GM12878 (cell line): ENCODE results near the gene DDAH1. TPM values are rescaled to one million over a fixed set of nuclear protein-coding genes. Genes with fewer than 3 reads are reported as not detected.

ENCODE experiments used
- ATAC-seq: fragments of 200-7000 bp; cut with Tn5 transposase; 3 replicates; pipeline ENCODE4 v1.9.1; 2020; ENCODE audit warnings: mild to moderate bottlenecking, moderate library complexity
- BruUV-seq: library from RNA; stranded (reverse); fragments of 400-500 nt; replicated peaks from 2 replicates; lab custom pipeline; 2021; lab: Mats Ljungman, UMichigan
- CTCF ChIA-PET: fragments of 300-600 bp; sonication (Branson Sonifier 250); formaldehyde crosslinking; extraction: SDS; loops from one replicate; lab custom pipeline; 2021; ENCODE audit warnings: inconsistent platforms; lab: Yijun Ruan, JAX
- POLR2A ChIA-PET: fragments of 350-600 bp; formaldehyde crosslinking; extraction: SDS; loops from one replicate; lab custom pipeline; 2021; ENCODE audit warnings: inconsistent platforms; lab: Charles Lee
- RAD21 ChIA-PET: fragments of 300-600 bp; sonication (Branson Sonifier 250); formaldehyde crosslinking; loops from one replicate; lab custom pipeline; 2023; ENCODE audit warnings: antibody characterized with exemption; ENCODE audit not compliant: unreplicated experiment; lab: Charles Lee
- SMC1A ChIA-PET: fragments of 300-600 bp; sonication (Branson Sonifier 250); formaldehyde crosslinking; loops from one replicate; lab custom pipeline; 2023; ENCODE audit not compliant: unreplicated experiment, uncharacterized antibody; lab: Charles Lee
- DNase-seq: peaks from one replicate; pipeline ENCODE4 v3.0.0-alpha.2; 2011; ENCODE audit warnings: low read depth, low spot score
- FAIRE-seq: peaks from 3 replicates; lab custom pipeline; 2011; peaks lifted over from hg19 to GRCh38; lab: Jason Lieb, UNC
- H2AFZ ChIP-seq: 2 replicates; pipeline ENCODE4 v1.6.0; 2011; ENCODE audit warnings: low read depth, low read length, control low read depth; ENCODE audit not compliant: control insufficient read depth
- H3K27ac ChIP-seq: 2 replicates; pipeline ENCODE4 v1.5.1; 2011; ENCODE audit warnings: control low read depth; ENCODE audit not compliant: control insufficient read depth, insufficient read depth
- H3K27me3 ChIP-seq, 2 experiments: replicated peaks in 1 of 2; 2 replicates each; pipeline versions ENCODE4 v1.6.0 to v1.6.1; 2011; ENCODE audit warnings: low read length in 1 of 2; ENCODE audit not compliant: control insufficient read depth in 2 of 2, insufficient read depth in 2 of 2
- H3K36me3 ChIP-seq, 2 experiments: 2 replicates each; pipeline ENCODE4 v1.5.1; 2011; ENCODE audit warnings: low read length in 1 of 2; ENCODE audit not compliant: control insufficient read depth in 2 of 2, insufficient read depth in 2 of 2
- H3K4me1 ChIP-seq: 2 replicates; pipeline ENCODE4 v1.6.1; 2011; ENCODE audit warnings: mild to moderate bottlenecking, low read length, moderate library complexity, mixed read lengths; ENCODE audit not compliant: control insufficient read depth, insufficient read depth
- H3K4me2 ChIP-seq: 2 replicates; pipeline ENCODE4 v1.6.0; 2011; ENCODE audit warnings: control low read depth; ENCODE audit not compliant: control insufficient read depth, insufficient read depth
- H3K4me3 ChIP-seq: fragments of 200-600 bp; sonication (generic); 2 replicates; pipeline ENCODE4 v1.5.1; 2016
- H3K79me2 ChIP-seq: 2 replicates; pipeline ENCODE4 v1.6.0; 2011; ENCODE audit warnings: low read length; ENCODE audit not compliant: control insufficient read depth, insufficient read depth
- H3K9ac ChIP-seq: 2 replicates; pipeline ENCODE4 v1.8.0; 2011; ENCODE audit warnings: low read length, control low read depth, mixed read lengths; ENCODE audit not compliant: control insufficient read depth, insufficient read depth
- H3K9me3 ChIP-seq: replicated peaks from 3 replicates; pipeline ENCODE4 v1.5.1; 2011; ENCODE audit warnings: mild to moderate bottlenecking, low read length; ENCODE audit not compliant: control insufficient read depth, insufficient read depth
- H4K20me1 ChIP-seq: 2 replicates; pipeline ENCODE4 v1.6.0; 2011; ENCODE audit not compliant: control insufficient read depth, insufficient read depth
- ATF7 ChIP-seq: fragments of 450-650 bp; IDR thresholded peaks from 2 replicates; pipeline ENCODE4 v1.6.1; 2016; ENCODE audit warnings: low read depth, mild to moderate bottlenecking
- CUX1 ChIP-seq: IDR thresholded peaks from 2 replicates; pipeline ENCODE4 v1.6.1; 2012; ENCODE audit warnings: improper control_type of control experiment, low read depth, low read length; ENCODE audit not compliant: insufficient replicate concordance
- E2F4 ChIP-seq: IDR thresholded peaks from 2 replicates; pipeline ENCODE4 v1.6.1; 2012; ENCODE audit warnings: low read depth, low read length, improper control_type of control experiment
- GABPA ChIP-seq: IDR thresholded peaks from 2 replicates; pipeline ENCODE4 v1.6.1; 2014; ENCODE audit warnings: antibody characterized with exemption, low read depth, mild to moderate bottlenecking, inconsistent platforms
- HCFC1 ChIP-seq: fragments of 150-350 bp; IDR thresholded peaks from 2 replicates; pipeline ENCODE4 v1.6.1; 2014; ENCODE audit warnings: low read length
- HDGF ChIP-seq: fragments of 450-650 bp; IDR thresholded peaks from 2 replicates; pipeline ENCODE4 v1.6.1; 2016; ENCODE audit warnings: antibody characterized with exemption
- JUNB ChIP-seq: IDR thresholded peaks from 2 replicates; pipeline ENCODE4 v1.6.1; 2016; ENCODE audit warnings: antibody characterized with exemption, mild to moderate bottlenecking
- MTA2 ChIP-seq: fragments of 450-650 bp; IDR thresholded peaks from 2 replicates; pipeline ENCODE4 v1.6.1; 2016; ENCODE audit warnings: low read depth, mild to moderate bottlenecking, moderate library complexity
- MYC ChIP-seq: IDR thresholded peaks from 2 replicates; pipeline ENCODE4 v1.6.1; 2011; ENCODE audit warnings: mild to moderate bottlenecking, low read length, moderate library complexity, inconsistent platforms; ENCODE audit not compliant: insufficient read depth, insufficient replicate concordance, insufficient read length, severe bottlenecking
- NR2F1 ChIP-seq: fragments of 450-650 bp; conservative IDR thresholded peaks from 2 replicates; pipeline ENCODE4 v1.6.1; 2017; ENCODE audit warnings: mild to moderate bottlenecking
- POLR2A ChIP-seq: IDR thresholded peaks from 2 replicates; pipeline ENCODE4 v1.6.1; 2011; ENCODE audit warnings: low read depth, mild to moderate bottlenecking, low read length
- POU2F2 ChIP-seq: IDR thresholded peaks from 3 replicates; pipeline ENCODE4 v1.6.1; 2011; ENCODE audit warnings: low read depth, mild to moderate bottlenecking, low read length, borderline replicate concordance
- TCF3 ChIP-seq: IDR thresholded peaks from 2 replicates; pipeline ENCODE4 v1.6.1; 2012; ENCODE audit warnings: low read depth, mild to moderate bottlenecking, low read length, borderline replicate concordance; ENCODE audit not compliant: insufficient read depth
- YY1 ChIP-seq: IDR thresholded peaks from 2 replicates; pipeline ENCODE4 v1.6.1; 2011; ENCODE audit warnings: low read depth, mild to moderate bottlenecking, low read length
- ZNF622 ChIP-seq: fragments of 450-650 bp; IDR thresholded peaks from 2 replicates; pipeline ENCODE4 v1.6.1; 2017; ENCODE audit warnings: mild to moderate bottlenecking, inconsistent platforms
- WGBS: methylation state at CpG from one replicate; pipeline ENCODE4 v1.1.6; 2016; ENCODE audit warnings: low lambda C conversion rate; ENCODE audit not compliant: insufficient replicate concordance, insufficient coverage; ENCODE audit errors: missing lambda C conversion rate; 5-methylcytosine and 5-hydroxymethylcytosine counted together
- in situ Hi-C: fragments of 300-500 bp; cut with MboI; formaldehyde crosslinking; loops from 9 replicates; pipeline ENCODE4 v1.14.3; 2018; ENCODE audit warnings: mixed read lengths
- intact Hi-C: fragments of 100-400 bp; cut with micrococcal nuclease; formaldehyde crosslinking; loops from one replicate; pipeline ENCODE4 v1.14.2; 2022; ENCODE audit not compliant: unreplicated experiment
- polyA plus RNA-seq, 11 experiments: library from polyadenylated mRNA; depleted of rRNA in 4 of 11; unstranded in 6 of 11; stranded (reverse) in 5 of 11; fragments of >200 nt; fragmentation: Nextera tagmentation in 4 of 11; fragmentation: Illumina TruSeq in 1 of 11; extraction: Ambion mirVana in 4 of 11; extraction: Trizol in 1 of 11; gene quantifications; 1 replicate in 1 of 11; 2 replicates in 10 of 11; pipeline versions ENCODE4 v1.2.1 to v1.2.3, GENCODE V29; 2011 to 2016; ENCODE audit warnings: inconsistent platforms in 2 of 11, missing spikeins in 2 of 11, low read depth in 1 of 11
- total RNA-seq, 4 experiments: library from RNA; depleted of rRNA in 3 of 4; stranded (reverse); fragments of >200 nt in 3 of 4; fragmentation: Illumina TruSeq in 1 of 4; extraction: Trizol in 1 of 4; gene quantifications; 2 replicates each; pipeline versions ENCODE4 v1.2.1 to v1.2.3, GENCODE V29; 2013 to 2021

DDAH1 gene
- total and polyA plus RNA-seq, 10 of the 15 experiments (the other 5 are each of a cell fraction or from before 2014, with no cell fraction given): 0.07 to 0.88 (median 0.27) TPM; not detected in 6

- TF ChIP-seq POLR2A (no peak), GABPA (no peak), HDGF (no peak), ZNF622 (no peak), MYC (no peak), HCFC1 (no peak), ATF7 (no peak), MTA2 (no peak), E2F4 (no peak), CUX1 (no peak), TCF3 (no peak), POU2F2 (no peak), JUNB (no peak), NR2F1 (no peak), YY1 (no peak)
- POLR2A ChIA-PET: interaction anchor here (2.0 to 7.1 kb wide), 3 partner anchors 16 to 704 kb away, joined by 9 to 61 read pairs (median 11); partner anchors contain the start of genes C1orf52 and CTBS
- peaks cover 38% of the 10 kb centered on the region for H3K79me2 ChIP-seq
These were observed 187.2 kb downstream of the DDAH1 start for GRCh38 chr1:85277802-85278201.

More at GRCh38 chr1:85277802-85278201, 187.2 kb downstream of the DDAH1 start:
- H3K9ac ChIP-seq: no peak overlapping the region
- FAIRE-seq: no peak
- H3K4me3 ChIP-seq: no peak overlapping the region
- DNase-seq: no peak
- H3K4me2 ChIP-seq: no peak overlapping the region
- 88% methylated on average over 4 of the region's 4 CpGs for WGBS
- ChIA-PET SMC1A (interaction anchor here (1.2 to 11.2 kb wide), 4 partner anchors 8 to 333 kb away, joined by 3 to 110 read pairs (median 6); partner anchors contain the start of gene C1orf52), CTCF (interaction anchor here (1.3 to 10.6 kb wide), 4 partner anchors 18 to 342 kb away, joined by 5 to 229 read pairs (median 10); partner anchors contain the start of gene C1orf52), RAD21 (interaction anchor here (4.1 kb wide), 1 partner anchor 19 kb away, joined by 30 read pairs; the partner anchor contains the start of gene C1orf52)
- 0 out of 4 replicates have a peak, but pooled peaks cover 0 to 2% of the 10 kb centered on the region in 2 experiments for H3K36me3 ChIP-seq
- no peak overlapping the region for H3K27ac ChIP-seq
- H4K20me1 ChIP-seq: no peaks in the 10 kb centered on the region
- in situ Hi-C loops (loop anchor here (10.0 kb wide), 1 partner anchor 703 kb away; the partner anchor contains the start of gene CTBS), intact Hi-C loops (loop anchor here (2.0 kb wide), 1 partner anchor 21 kb away; no protein-coding TSS in a partner anchor)
- peaks cover 4% of the 10 kb centered on the region for H3K4me1 ChIP-seq
- no peaks in the 10 kb centered on the region for H3K27me3 ChIP-seq
- no TSS peak for BruUV-seq
- no peak overlapping the region for H2AFZ ChIP-seq
- no peak for ATAC-seq
- no peaks in the 10 kb centered on the region for H3K9me3 ChIP-seq
